Small intestine (tissue), 7 donors: ENCODE results near the gene PROK1. TPM values are rescaled to one million over a fixed set of nuclear protein-coding genes. Genes with fewer than 3 reads are reported as not detected.

Experiments used
- DNase-seq, 2 donors: peaks; one replicate each; pipeline versions ENCODE4 v3.0.0 to v3.0.0-alpha.2; 2013
- FAIRE-seq: peaks from 2 replicates; lab custom pipeline; 2012; peaks lifted over from hg19 to GRCh38; lab: Jason Lieb, UNC
- H3K27ac ChIP-seq, 3 donors: one replicate each; pipeline ENCODE4 v1.5.1; 2013; ENCODE audit warnings: low read length in 2 of 3, mild to moderate bottlenecking in 2 of 3, control low read depth in 1 of 3, inconsistent platforms in 1 of 3, low read depth in 1 of 3, moderate library complexity in 1 of 3
- H3K27me3 ChIP-seq, 3 donors: one replicate each; pipeline ENCODE4 v1.6.1; 2013; ENCODE audit warnings: low read length in 3 of 3, inconsistent platforms in 1 of 3; ENCODE audit not compliant: control insufficient read depth in 3 of 3, insufficient read depth in 3 of 3
- H3K36me3 ChIP-seq, 3 donors: one replicate each; pipeline ENCODE4 v1.6.1; 2013; ENCODE audit warnings: low read length in 3 of 3, inconsistent platforms in 1 of 3, low read depth in 1 of 3, mild to moderate bottlenecking in 1 of 3, moderate library complexity in 1 of 3; ENCODE audit not compliant: control insufficient read depth in 3 of 3, insufficient read depth in 2 of 3
- H3K4me1 ChIP-seq, 3 donors: one replicate each; pipeline ENCODE4 v1.6.1; 2013; ENCODE audit warnings: low read length in 2 of 3, inconsistent platforms in 1 of 3, low read depth in 1 of 3, mild to moderate bottlenecking in 1 of 3, moderate library complexity in 1 of 3; ENCODE audit not compliant: control insufficient read depth in 3 of 3, insufficient read depth in 2 of 3
- H3K4me3 ChIP-seq, 3 donors: one replicate each; pipeline ENCODE4 v1.5.1; 2013; ENCODE audit warnings: low read length in 3 of 3, control low read depth in 1 of 3, inconsistent platforms in 1 of 3, low read depth in 1 of 3, mild to moderate bottlenecking in 1 of 3, moderate library complexity in 1 of 3
- H3K9me3 ChIP-seq, 2 donors: one replicate each; pipeline ENCODE4 v1.6.1; 2013; ENCODE audit warnings: low read depth in 1 of 2, low read length in 1 of 2; ENCODE audit not compliant: control insufficient read depth in 2 of 2, insufficient read depth in 1 of 2
- WGBS, 3 donors: extraction: QIAGEN DNeasy Blood & Tissue Kit; methylation state at CpG; one replicate each; pipeline ENCODE4 v1.1.7; 2013; 5-methylcytosine and 5-hydroxymethylcytosine counted together
- polyA plus RNA-seq, 4 donors: library from polyadenylated mRNA; stranded (reverse) in 3 of 4; unstranded in 1 of 4; fragments of 200-250 nt in 3 of 4; fragments of 120-200 nt in 1 of 4; gene quantifications; one replicate each; pipeline versions ENCODE4 v1.2.1 to v1.2.3, GENCODE V29; 2013
- donor health status: healthy with polysubstance abuse.
- donor health status: control.
- donor health status: control.
- donor health status: Bipolar disorder and iron deficiency.
- donor health status: healthy.

Gene PROK1
- polyA plus RNA-seq, 4 donors = 0.06 to 0.07 TPM; not detected in 2

DNA sequence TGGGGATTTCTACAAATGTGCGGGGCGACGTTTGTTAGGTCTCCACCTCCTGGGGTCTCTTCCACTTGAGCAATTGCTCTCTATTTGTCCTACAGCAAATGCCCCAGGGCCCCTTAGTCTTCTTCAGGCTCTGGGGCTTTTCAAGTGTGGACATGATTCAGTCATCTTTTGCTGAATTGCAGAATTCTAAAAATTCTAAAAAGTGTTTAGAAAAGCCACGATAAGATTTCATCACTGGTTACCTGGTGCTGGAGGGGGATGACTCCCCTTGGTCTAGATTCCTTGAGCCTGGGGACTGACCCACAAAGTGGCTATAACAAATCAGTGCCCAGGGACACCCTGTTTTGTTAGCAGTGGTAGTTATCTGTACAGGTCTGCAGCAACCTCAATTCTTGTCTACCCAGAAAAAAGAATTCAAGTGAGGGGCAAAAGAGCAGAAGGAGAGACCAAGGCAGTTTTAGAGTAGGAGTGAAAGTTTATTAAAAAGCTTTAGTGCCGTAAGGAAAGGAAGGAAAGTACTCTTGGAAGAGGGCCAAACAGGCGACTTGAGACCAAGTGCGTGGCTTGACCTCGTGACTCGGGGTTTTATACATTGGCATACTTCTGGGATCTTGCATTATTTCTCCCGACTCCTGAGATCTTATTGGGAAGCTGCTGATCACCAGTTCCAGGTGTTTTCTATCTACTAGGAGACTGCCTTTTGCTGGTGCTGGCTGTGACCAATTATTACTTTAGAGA, 25.2 kb downstream of the PROK1 start:
- H3K9me3 ChIP-seq = no peaks in the 10 kb centered on the region
- no peak overlapping the region for H3K27ac ChIP-seq
- no peaks in the 10 kb centered on the region for H3K27me3 ChIP-seq
- no peaks in the 10 kb centered on the region for H3K36me3 ChIP-seq
- DNase-seq = peak in 1 of 2 donors; percentile 34
- peaks cover 0 to 15% (median 0%) of the 10 kb centered on the region in 3 donors for H3K4me1 ChIP-seq
- H3K4me3 ChIP-seq = no peak overlapping the region
- FAIRE-seq = no peak
- WGBS, 3 donors = 38 to 46% (median 46%) methylated on average over 10 of the region's 10 CpGs

DNA sequence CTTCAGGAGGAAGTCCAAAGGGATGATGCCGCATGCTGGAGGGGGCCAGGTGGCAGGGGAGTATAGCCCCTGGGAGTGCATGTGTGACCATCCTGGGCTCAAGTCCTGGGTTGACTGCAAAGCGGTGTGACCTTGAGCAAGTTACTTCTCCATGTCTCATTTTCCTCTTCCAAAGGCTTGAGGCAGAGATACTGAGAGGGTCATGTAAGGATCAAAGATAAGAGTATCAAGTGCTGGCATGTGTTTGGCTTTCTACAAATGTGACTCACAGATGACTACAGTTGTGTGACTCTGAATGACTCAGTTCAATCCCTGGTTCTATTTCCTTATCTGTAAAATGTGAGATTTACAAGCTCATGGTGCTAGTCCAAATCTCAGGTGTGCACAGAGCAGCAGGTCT, 26.1 kb downstream of the PROK1 start:
- Histone ChIP-seq H3K4me3 (no peak overlapping the region), H3K36me3 (no peaks in the 10 kb centered on the region), H3K27ac (peak overlapping the region in 2 of 3 donors; percentile 8 to 63), H3K9me3 (no peaks in the 10 kb centered on the region), H3K27me3 (no peaks in the 10 kb centered on the region), H3K4me1 (peaks cover 0 to 15% (median 0%) of the 10 kb centered on the region in 3 donors)
- 27 to 69% (median 51%) methylated on average over 2 of the region's 2 CpGs for WGBS, 3 donors
- FAIRE-seq (no peak), DNase-seq (peak; percentile 62 to 93)

DNA sequence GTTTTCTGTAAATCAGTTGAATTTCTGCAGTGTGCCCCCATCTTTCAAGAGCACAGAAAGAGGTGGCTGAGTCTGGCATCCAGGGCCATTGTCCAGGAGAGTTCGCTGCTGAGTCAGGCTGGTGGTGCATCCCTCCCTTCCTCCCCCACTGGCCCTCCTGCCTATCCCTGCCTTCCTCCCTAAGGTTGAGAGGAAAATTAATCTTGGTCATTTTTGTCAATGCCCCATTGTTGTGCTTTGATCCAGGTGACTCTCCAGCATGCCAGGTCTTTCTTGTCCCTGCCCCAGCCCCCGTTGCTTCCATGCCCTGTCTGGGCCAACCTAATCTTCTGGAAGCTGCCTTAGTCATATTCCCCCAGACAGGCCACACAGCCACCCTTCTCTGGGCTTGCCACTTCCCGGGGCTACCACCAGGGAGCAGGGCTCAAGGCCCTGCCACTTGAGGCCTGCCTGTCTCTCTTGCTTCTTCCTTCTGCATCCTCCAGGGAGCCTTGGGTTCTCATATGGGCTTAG, 26.6 kb downstream of the PROK1 start:
- H3K4me1 ChIP-seq = peaks cover 0 to 15% (median 0%) of the 10 kb centered on the region in 3 donors
- peak in 1 of 2 donors; percentile 10 for DNase-seq
- no peak for FAIRE-seq

DNA sequence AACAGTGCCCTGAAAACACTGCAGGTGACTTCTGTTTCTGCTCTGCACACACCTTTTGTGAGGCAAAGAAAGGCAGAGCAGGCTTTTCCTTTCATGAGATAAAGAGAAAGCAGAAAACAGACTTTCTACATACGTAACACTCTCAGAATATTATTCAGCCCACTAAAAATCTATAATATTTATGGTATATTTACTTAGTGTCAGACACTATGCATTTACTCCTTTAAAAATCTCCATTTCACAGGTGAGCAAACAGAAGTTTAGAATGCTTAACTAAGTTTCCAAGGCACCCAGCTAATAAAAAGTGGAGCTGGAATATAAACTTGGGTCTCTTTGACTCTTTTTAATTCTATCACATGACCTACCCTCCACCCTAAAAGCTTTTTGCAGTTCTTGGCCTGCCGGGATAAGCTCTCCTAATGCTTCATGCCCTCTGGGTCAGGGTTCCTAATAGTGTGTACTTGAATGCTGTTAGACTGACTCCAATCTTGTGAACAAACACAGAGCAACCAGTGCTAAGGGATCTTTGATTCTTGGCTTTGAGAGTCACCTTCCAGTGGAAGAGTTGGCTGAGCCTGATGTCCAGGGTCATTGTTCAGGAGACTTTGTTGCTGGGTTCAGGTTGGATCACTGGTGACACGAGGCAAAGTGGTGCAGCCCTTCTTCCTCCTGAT, 27.2 kb downstream of the PROK1 start:
- DNase-seq (peak; percentile 32 to 78), FAIRE-seq (no peak)
- Histone ChIP-seq H3K36me3 (no peaks in the 10 kb centered on the region), H3K4me3 (no peak overlapping the region), H3K9me3 (no peaks in the 10 kb centered on the region), H3K4me1 (peaks cover 0 to 15% (median 0%) of the 10 kb centered on the region in 3 donors), H3K27me3 (no peaks in the 10 kb centered on the region), H3K27ac (peak overlapping the region in 1 of 3 donors; percentile 63)
- WGBS, 3 donors = 36 to 59% (median 39%) methylated on average over 3 of the region's 3 CpGs

More for the DNA sequence above, 26.6 kb downstream of the PROK1 start:
- Histone ChIP-seq H3K27ac (peak overlapping the region in 1 of 3 donors; percentile 63), H3K9me3 (no peaks in the 10 kb centered on the region), H3K36me3 (no peaks in the 10 kb centered on the region), H3K4me3 (no peak overlapping the region), H3K27me3 (no peaks in the 10 kb centered on the region)
- WGBS, 3 donors = 15 to 59% (median 44%) methylated on average over 3 of the region's 3 CpGs

DNA sequence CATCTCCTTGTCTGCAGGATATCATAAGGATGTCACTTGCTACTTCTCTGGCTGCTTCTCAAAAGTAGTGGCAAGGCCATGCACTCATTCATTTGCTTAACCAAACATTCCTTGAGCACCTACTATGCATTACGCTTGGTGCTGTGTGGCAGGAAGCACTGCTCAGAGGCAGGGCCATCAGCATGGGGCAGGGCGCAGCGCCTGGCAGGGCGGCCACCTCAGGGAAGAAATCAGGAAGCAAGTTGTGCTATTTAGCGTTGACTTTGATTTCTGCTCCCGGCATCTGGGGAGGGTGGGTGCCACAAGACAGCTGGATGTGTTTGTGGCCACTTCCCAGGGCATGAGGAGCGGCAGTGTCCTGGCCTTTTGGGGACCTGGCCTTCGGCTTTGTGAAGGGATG, 27.9 kb downstream of the PROK1 start:
- DNase-seq = no peak
- peaks cover 0 to 15% (median 0%) of the 10 kb centered on the region in 3 donors for H3K4me1 ChIP-seq
- no peak for FAIRE-seq

DNA sequence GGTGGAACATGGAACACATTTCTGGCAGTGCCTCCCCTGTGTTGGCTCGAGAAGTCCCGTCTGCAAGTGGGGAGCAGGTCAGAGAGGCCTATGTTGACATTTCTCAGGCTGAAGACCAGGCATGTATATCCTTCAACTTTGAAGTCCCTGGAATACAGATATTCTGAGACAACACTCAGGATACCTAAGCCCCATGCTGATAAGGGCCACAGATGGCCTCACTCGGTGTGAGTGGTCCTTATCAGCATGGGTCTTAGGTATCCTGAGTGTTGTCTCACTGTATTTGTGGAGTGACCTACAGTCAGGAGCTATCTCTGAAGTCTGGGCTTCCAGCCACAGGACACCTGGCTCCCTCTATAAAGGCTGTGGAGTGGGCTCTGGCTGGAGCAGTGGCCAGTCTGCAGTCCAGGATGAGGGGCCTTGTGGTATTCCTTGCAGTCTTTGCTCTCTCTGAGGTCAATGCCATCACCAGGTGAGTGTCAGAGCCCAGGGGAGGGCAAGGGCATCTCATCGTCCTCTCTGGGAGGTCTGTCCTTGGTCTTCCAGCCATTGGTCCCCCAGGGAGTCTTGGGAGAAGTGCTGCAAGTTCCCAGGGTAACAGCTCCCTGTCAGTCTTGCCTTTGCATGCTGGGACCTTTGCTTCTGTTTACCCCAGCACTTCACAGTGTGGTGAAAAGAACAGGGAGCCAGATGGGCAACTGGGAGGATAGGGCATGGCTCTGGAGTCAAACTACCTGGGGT, 29.6 kb downstream of the PROK1 start:
- DNase-seq (no peak), FAIRE-seq (no peak)
- H3K9me3 ChIP-seq = no peaks in the 10 kb centered on the region
- H3K4me3 ChIP-seq = no peak overlapping the region
- 56 to 73% (median 57%) methylated on average over 4 of the region's 4 CpGs for WGBS, 3 donors
- H3K36me3 ChIP-seq = no peaks in the 10 kb centered on the region
- no peak overlapping the region for H3K27ac ChIP-seq
- no peaks in the 10 kb centered on the region for H3K27me3 ChIP-seq
- peaks cover 0 to 15% (median 0%) of the 10 kb centered on the region in 3 donors for H3K4me1 ChIP-seq

More for the DNA sequence above, 27.9 kb downstream of the PROK1 start:
- 77 to 87% (median 82%) methylated on average over 8 of the region's 8 CpGs for WGBS, 3 donors
- H3K9me3 ChIP-seq = no peaks in the 10 kb centered on the region
- H3K4me3 ChIP-seq = no peak overlapping the region
- H3K36me3 ChIP-seq = no peaks in the 10 kb centered on the region
- H3K27ac ChIP-seq = no peak overlapping the region
- no peaks in the 10 kb centered on the region for H3K27me3 ChIP-seq

DNA sequence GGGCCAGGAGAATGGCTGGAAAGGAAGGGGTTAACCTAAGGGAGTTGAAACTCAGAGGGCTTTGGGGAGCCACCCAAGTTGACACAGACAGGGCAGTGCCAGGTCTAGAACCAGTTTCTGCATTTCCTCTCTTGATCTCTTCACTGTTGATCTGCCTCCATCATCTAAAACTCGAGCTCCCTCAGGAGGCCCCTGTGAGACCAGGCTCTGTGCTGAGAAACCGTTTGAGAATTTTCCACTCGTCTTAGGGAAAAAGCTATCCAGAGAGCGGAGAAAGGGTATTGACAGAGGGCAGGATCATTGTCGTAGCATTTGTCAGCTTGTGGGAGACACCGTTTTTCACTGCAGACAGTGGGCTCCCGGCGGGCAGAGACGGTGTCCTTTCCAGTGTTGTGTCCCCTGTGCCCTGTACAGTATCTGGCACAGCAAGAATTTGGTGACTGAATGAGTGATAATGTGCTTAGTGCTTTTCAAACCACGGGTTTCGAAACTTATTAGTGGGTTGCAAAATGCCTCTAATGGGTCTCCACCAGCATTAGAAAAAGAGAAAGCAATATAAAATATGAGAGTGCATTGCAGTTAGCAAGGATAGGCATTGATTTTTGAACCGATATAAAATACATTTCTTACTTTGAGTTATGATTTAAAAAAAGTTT, 31.1 kb downstream of the PROK1 start:
- FAIRE-seq = no peak
- no peaks in the 10 kb centered on the region for H3K27me3 ChIP-seq
- WGBS, 3 donors = 63 to 79% (median 73%) methylated on average over 12 of the region's 12 CpGs

More for the DNA sequence above, 31.1 kb downstream of the PROK1 start:
- no peak overlapping the region for H3K27ac ChIP-seq
- no peak for DNase-seq
- H3K36me3 ChIP-seq = no peaks in the 10 kb centered on the region
- no peaks in the 10 kb centered on the region for H3K9me3 ChIP-seq
- H3K4me3 ChIP-seq = no peak overlapping the region
- H3K4me1 ChIP-seq = peaks cover 0 to 15% (median 0%) of the 10 kb centered on the region in 3 donors
